ENCODE measurements around the gene IL24.

GRCh38 chr1:206850401-206850800 is 46.8 kb upstream of the IL24 start:
- TF ChIP-seq CTCF (IDR thresholded peaks at IDR 0.05) (no peak), POLR2A (IDR thresholded peaks at IDR 0.05) (no peak), EP300 (IDR thresholded peaks at IDR 0.05) (no peak), POLR2AphosphoS5 (IDR thresholded peaks at IDR 0.05) (no peak)

All from upper lobe of left lung (tissue), 4 donors.